ENCODE data around the gene PIK3R6.

PIK3R6 gene

DNA sequence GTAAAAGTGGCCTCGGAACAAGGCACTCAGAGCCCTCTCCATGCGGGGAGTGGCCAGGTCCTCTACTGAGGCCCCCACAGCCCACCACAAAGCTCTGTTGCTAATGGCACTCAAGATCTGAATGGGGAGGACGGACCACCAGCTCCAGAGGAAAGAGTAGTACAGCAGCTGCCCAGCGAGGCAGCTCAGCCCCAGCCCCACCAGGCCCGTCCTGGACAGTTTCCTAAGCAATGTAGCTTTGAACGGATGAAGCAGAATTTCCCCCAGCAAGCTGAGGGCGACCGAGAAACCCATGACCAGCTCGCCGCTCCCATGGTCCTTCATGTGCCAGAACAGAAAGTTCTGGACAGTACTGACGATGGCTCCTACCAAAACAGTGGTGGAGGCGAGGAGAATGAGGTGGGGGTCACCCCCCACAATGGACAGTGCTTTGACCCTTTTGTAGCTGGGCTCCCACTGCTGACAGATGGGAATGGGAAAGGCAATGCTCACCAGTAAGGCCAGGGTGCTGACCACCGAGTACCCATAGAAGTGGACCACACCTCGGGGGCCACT, 69.8 kb downstream of the PIK3R6 start:
- no peak for DNase-seq (ENCODE audit: low read depth)

DNA sequence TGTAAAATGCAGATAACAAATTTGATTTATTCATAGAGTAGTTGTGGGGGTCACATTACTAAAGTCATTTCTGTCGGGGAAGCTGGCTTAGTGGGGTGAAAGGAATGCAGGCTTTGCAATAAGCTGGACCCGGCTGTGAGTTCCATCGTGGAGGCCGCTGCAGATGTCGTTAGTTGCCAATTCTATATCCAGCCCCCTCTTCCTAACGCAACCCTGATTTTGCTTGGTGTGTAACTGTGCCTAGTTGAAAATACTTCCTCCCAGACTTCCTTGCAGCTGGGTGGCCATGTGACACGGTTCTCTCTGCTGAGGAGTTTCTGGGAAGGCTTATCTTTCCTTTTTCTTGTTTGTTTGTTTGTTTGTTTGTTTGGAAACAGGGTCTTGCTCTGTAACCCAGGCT, 72.8 kb downstream of the PIK3R6 start:
- no peak for DNase-seq (ENCODE audit: low read depth)

DNA sequence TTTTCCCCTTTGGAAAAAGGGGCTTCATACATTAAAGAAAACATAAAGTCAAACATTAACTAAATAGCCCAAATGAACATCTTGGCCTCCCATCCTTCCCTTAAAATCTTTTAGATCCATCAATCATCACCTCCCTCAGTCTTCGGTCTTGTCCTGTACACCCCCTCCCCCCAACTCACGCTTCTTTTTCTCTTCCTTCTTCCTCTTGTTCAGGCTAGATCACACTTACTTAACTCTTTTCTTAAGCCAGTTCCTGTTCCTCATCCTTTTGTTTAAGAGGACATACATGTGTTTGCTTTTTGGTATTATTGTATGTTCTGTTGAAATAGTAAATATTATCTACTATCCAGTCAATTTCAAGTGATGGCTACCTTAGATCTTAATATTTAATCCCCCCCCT, 73.8 kb downstream of the PIK3R6 start:
- DNase-seq (ENCODE audit: low read depth): no peak

DNA sequence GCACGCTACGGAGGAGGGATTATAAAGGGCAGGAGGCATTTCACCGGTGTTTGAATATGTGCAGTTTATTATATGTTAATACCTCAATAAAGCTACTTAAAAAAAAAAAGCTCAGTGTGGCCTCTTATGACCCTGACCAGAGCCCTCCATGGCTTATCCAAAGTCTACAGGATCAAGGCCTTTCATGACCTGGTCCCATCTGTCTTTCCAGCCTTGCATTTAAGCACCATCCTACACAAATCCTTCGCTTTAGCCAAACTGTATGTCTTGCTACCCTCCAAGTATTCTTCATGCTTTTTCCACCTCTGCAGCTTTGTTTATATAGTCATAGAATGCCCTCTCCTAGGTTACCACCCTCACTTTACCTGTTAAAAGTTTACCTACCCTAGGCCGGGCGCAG, 74.8 kb downstream of the PIK3R6 start:
- no peak for DNase-seq (ENCODE audit: low read depth)

DNA sequence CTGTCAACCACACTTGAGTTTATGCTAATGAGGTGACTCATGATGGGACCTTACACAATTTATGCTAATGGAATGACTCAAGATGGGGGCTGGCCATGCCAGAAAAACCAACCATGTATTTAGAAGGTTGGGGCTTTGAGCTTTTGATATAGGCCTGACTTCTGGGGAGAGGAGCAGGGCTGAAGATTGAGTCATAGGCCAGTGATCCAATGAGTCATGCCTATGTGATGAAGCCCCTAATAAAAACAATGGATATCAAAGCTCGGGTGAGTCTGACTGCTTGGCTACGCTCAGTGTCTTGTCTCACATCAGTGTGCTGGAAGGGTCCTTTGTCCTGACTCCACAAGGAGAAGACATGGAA, 75.6 kb downstream of the PIK3R6 start:
- DNase-seq (ENCODE audit: low read depth): peak; percentile 49

DNA sequence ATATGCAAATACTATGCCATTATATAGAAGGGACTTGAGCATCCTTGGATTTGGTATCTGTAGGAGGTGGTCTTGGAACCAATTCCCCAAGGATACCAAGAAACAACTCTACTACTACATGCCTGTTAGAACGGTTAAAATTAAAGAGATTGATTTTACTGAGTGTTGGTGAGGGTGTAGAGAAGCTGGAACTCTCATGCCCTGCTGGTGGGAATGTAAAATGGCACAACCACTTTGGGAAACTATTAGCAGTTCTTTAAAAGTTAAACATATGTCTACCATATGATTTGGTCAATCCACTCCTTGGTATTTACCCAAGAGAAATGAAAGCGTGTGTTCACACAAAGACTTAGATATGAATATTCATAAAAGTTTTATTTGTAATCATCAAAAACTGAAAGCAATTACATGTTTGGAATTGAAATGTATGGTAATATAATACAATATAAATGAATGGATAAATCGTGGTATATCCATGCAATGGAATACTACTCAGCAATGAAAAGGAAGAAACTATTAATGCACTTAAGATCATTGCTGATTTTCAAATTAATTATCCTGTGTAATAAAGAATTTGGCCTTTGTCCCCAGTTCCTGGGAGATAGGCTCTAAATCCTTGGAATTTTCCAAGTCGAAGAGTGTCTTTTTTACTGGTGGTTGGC, 76.1 kb downstream of the PIK3R6 start:
- no peak for DNase-seq (ENCODE audit: low read depth)

DNA sequence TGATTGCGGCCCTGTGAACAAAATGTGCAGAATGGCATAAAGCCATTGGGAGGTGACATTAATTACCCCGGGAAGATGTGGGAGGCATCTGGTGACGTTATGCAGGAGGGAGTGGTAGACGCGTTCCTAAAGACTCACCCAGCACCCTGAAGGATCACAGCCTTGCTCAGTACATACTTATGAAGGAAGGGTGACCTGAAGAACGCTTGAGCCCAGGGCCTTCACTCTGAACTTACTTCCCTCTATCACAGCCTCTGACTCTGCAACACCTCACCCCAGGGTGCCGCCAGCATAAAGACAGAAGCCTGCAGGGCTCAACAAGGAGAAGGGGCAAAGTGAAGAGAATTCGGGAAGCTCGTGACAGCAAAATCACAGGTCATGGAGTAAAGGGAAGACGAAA, 77.7 kb downstream of the PIK3R6 start:
- no peak for DNase-seq (ENCODE audit: low read depth)

DNA sequence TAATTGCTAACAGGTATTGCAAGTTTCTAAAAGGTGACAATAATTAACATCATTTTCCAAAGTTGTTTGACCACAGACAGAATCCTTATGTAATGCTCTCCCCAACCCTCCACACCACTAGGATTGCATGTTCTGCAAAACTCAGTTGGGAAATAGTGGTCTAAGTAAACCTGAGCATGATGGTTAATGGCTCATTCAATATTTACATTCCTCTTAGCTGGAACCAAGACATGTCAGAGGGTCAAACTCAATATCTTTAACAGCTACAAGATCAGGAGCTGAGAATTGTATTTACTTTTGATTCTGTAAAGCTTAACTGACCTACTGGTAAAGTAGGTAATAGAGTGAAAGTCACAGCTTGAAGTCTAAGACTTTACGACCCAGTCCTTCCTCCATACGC, 78.5 kb downstream of the PIK3R6 start:
- no peak for DNase-seq (ENCODE audit: low read depth)

DNA sequence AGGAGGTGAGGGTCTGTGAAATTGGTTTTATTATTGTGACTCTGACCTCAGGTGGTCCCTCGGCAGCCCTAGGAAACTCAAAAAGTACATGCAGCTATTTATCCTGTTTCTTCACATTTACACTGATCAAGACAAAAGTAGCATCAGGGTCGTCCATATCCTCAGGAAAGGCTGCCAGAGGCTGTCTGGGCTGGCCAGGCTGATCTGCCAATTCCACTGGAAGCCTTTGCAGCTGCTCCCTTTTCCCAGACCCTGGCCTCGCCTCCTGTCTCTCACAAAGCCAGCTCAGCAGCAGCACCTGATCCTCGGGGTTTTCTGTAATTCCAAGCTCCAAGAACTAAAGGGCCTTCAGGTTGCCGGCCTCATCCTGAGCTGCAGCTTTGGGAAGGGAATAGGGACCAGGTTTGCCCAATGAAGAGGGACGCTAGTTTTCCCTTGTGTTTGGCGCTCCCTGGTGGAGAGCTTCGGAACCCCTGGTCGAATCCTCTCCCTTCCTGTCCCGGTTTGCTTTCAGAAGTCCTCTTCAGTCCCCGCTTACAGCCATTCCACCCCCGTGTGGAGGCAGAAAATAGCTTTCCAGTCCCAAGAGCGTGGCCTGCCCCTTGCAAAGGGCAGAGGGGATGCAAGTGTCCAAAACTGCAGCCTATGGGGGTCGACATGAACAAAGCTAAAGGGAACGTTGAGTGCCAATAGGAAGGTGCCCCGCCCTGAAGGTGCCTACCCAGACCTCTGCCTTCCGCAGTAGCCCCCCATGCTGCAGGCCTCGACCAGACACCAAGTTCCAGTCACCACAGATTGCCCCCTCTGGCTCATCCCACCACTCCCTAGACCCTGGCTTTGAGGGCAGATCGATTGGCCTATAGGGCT, 81.7 kb downstream of the PIK3R6 start:
- peak; percentile 37 for DNase-seq (ENCODE audit: low read depth)

DNA sequence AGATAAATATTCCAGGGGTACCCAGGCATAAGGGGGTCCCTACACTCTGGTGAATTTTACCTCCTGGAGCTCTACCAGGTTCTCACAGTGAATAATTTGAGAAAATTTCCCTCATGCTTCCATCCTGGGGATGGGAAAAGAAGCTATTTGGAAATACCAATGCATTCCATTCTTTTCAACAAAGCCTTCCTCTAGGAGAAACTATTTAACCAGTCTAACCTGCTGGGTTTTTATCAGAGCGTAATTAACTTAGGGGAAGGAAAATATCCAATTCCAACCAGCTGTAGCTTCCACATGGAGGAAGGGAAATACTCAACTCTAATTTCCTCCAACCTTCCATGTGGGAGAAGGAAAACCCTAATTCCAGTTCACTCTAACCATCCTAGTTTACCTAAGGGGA, 85.3 kb downstream of the PIK3R6 start:
- DNase-seq (ENCODE audit: low read depth): no peak

DNA sequence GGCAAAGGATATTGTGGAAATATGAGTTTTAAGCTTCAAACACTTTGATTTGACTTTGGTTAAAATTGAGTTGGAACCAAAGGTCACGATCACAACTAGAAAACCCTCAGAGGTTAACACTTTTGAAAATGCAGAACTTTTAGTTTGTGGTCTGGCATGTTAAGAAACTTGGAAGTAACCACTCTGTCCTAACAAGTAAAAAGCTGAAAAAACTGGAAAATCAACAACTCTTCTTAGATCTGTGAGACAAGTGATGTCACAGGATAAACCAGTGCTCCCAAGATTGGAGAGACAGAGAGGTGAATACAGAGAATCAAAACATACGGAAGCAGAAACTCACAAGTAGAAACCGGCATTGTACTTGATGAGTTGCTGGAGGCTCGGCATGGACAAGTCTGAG, 85.7 kb downstream of the PIK3R6 start:
- no peak for DNase-seq (ENCODE audit: low read depth)

DNA sequence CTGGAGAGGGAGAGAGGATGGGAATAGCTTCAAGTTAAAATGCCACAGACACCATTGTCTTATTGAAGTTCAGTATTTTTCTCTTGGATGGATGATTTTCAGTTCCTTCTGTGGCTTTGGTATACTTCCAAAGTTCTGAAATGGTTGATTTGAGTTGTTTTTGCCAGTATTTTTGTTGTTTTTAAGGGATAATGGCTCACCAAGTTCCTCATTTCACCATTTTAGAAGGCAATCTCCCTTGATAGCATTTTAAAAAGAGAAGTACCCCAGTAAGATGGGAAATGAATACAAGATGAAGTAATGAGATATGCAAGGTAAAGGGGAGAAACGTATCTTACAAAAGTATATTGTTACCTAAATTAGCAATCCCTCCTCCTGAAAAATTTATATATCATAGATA, 90.6 kb downstream of the PIK3R6 start:
- no peak for DNase-seq (ENCODE audit: low read depth)

DNA sequence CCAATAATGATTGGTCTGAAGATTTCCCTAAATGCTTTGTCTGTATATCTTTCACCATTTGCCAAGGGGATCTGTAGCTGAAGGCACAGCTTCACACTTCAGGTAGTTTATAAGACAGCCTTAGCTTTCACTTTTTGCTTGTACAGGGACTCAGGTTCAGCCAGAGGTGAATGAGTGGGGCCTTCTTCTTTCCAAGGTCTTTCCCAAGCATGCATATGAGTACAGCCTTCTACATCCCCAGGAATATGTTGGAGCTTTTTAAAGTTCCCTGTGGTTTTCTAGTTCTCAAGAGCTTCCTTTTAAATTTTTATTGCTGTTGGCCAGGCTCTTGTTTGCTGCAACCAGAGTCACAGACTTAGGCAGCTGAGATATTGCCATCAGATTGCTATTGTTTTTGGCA, 91.2 kb downstream of the PIK3R6 start:
- DNase-seq (ENCODE audit: low read depth): no peak

DNA sequence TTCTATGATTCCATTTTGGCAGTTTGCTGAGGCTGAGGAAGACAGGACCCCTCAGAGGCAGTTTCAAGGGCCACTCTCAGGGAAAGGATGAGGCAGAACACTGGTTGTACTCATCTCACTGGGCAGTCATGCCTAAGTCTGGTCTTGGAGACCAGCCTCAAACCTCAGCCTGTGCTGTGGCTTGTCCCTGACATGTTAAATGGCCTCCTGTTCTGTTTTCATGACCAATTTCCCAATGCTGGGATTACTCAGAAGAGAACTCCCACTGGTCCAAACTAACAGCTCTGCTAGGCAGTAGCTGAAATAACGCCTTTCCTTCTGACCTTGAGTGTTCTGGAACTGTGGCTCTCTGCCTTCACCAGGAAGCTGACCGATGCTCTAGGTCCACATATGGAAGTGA, 100.7 kb downstream of the PIK3R6 start:
- DNase-seq (ENCODE audit: low read depth): no peak

DNA sequence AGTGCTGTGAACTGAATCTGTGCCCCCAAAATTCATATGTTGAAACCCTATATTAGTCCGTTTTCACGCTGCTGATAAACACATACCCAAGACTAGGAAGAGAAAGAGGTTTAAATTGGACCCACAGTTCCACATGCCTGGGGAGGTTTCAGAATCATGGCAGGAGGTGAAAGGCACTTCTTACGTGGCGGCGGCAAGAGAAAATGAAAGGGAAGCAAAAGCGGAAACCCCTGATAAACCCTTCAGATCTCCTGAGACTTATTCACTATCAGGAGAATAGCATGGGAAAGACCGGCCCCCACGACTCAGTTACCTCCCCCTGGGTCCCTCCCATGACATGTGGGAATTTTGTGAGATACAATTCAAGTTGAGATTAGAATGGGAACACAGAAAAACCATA, 105.5 kb downstream of the PIK3R6 start:
- DNase-seq (ENCODE audit: low read depth): no peak

DNA sequence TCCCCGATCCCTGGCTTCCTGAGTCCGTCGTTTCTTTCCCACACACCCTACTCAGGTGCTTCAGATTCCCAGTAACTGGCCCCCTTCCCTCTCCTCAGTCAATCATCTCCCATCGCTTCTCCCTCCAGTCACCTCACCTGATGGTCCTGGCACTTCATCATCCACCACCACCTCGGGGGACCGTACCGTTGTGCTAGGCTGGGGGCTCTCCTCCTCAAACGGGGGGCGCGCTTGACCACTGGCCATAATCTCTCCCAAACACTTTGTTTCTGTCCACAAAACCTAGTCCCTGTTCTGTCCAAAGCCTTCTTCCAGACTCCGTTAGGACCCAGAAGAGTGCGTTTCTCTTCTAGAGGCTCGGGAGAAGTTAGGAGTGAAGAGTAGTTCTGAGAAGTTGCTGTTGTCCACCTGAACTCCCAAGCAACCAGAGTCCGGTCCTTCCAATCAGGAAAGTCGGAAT, 109.3 kb downstream of the PIK3R6 start, which contains the start of gene SPDYE4:
Gene SPDYE4 (minus strand): TSS at position 410 of the 460 bp plus-strand sequence. CDS start 164 bp downstream, at position 246.
- DNase-seq (ENCODE audit: low read depth): no peak

DNA sequence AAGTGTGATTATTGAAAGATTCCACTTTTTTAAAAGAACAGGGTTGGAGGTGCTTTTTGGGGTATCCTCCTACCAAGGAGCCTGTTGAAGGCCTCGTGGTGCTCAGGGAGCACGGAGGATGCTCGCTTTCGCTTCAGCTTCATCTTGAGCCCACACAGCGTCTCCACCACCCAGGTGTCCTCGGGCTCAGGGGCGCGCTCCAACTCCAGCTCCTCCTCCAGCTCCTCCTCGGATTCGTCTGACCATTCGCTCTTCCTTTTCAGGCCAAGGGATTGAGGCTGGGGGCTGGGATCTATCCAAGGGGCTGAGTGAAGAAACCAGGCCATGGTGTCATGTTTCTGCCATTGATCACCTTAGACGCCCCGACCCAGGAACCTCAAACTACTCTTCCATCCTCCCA, 110.3 kb downstream of the PIK3R6 start:
- no peak for DNase-seq (ENCODE audit: low read depth)

DNA sequence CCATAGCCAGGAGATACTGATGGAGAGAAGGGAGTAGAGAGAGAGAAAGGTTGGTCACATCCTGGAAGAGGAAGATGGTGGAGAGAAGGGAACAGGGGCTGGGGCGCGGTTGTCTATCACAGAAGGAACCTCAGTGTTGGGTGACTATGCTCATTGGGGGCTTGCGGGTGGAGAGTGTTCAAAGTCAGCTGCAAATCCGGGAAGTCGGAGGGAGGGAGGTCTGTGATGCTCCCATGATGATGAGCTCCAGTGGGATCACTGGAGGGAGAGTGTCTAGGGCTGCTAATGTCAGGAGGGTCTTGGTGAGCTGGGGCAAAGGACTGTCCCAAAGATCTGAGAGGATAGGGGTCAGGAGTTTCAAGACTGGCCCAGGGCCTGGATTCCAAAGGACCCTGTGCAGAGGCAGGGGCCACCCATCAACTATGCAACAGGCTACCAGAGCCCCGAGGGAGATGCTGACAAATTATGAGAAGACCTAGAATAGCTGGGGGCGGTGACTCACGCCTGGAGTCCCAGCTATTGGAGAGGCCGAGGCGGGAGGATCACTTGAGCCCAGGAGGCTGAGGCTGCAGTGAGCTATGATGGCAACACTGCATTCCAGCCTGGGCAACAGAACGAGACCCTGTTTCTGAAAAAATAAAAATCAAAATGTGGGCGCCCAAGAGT, 111.8 kb downstream of the PIK3R6 start:
- no peak for DNase-seq (ENCODE audit: low read depth)

DNA sequence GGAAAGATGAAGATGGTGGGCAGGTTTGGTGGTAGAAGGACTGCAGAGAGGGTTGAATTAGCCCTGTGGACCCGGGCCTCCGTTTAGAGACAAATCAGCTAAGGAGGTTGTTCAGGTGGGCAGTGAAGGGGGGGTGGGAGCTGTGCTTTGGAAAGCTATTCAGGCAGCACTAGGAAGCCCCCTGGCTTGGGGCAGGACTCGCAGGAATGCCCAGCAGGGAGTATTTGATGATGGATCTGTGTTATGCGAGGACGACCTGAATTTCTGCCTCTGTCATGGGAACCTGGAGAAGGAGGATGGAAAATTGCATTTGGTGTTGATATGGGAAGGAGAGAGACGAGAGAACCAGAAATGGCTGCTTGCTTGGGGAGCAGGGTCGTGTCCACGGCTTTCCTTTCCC, 112.6 kb downstream of the PIK3R6 start:
- DNase-seq (ENCODE audit: low read depth): no peak

DNA sequence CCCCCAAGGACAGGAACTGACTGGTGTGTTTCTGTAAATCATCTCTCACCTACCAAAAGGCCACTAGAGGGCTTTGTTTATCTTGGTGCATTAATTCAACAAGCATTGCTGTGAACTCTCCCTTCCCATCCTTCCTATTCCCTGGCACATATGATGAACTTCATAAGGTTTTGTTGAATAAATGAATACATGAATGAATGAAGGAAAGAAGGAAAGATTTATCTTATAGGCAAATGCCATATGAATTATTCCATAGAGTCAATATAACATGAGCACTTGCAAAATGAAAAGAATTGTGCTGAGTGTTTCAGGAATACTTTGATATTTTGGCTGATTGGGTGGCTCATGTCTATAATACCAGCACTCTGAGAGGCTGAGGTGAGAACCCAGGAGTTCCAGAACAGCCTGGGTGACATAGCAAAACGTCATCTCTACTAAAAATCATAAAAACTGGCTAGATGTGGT, 113.5 kb downstream of the PIK3R6 start:
- DNase-seq (ENCODE audit: low read depth): peak; percentile 3

DNA sequence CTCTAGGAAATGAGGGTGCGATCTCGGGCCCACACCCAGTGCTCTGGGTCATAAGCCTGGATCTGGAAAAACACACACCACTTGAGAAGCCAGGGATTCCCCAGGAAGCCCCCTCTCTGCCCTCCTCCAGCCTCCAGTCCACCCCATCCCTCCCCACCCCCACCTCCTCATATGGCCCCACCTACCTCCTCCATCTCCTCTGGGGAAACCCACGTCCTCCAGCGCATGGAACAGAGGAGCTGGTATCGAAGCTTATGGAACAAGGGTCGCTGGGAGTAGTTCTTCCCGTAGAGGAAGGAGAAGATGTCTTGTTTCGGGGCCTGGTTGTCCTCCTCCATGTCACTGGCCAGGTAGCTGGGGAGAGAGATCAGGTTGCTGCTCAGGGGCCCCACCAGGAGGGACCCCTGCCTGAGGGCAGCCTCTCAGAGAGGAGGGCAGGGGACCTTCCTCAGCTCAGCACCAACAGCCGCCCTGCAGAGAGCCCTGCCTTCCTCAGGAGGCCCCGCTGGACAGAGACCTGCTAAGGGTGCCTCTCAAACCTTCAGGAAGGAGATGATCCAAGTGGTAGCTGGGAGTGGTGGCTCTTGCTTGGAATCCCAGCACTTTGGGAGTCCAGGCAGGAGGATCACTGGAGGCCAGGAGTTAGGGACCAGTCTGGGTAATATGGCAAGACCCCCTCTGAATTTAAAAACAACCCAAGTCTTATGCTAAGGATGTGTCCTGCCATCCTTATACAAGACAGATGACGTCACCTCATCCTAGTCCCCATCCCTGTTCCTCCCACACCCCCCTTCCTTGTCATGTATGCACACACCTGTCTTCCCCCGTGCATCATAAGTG, 114.1 kb downstream of the PIK3R6 start:
- no peak for DNase-seq (ENCODE audit: low read depth)
